8988T (cell line): ENCODE measurements around the gene F7.

ENCODE experiments used
- DNase-seq: peaks from one replicate; pipeline ENCODE4 v3.0.0; 2011

The F7 gene

DNA sequence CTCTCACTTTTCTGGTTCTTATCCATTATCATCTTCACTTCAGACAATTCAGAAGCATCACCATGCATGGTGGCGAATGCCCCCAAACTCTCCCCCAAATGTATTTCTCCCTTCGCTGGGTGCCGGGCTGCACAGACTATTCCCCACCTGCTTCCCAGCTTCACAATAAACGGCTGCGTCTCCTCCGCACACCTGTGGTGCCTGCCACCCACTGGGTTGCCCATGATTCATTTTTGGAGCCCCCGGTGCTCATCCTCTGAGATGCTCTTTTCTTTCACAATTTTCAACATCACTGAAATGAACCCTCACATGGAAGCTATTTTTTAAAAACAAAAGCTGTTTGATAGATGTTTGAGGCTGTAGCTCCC lies 14.2 kb downstream of the F7 start:
- no peak for DNase-seq

- DNase-seq: no peak
Observed at GRCh38 chr13:113120300-113121182, 14.9 kb downstream of the F7 start.

DNA sequence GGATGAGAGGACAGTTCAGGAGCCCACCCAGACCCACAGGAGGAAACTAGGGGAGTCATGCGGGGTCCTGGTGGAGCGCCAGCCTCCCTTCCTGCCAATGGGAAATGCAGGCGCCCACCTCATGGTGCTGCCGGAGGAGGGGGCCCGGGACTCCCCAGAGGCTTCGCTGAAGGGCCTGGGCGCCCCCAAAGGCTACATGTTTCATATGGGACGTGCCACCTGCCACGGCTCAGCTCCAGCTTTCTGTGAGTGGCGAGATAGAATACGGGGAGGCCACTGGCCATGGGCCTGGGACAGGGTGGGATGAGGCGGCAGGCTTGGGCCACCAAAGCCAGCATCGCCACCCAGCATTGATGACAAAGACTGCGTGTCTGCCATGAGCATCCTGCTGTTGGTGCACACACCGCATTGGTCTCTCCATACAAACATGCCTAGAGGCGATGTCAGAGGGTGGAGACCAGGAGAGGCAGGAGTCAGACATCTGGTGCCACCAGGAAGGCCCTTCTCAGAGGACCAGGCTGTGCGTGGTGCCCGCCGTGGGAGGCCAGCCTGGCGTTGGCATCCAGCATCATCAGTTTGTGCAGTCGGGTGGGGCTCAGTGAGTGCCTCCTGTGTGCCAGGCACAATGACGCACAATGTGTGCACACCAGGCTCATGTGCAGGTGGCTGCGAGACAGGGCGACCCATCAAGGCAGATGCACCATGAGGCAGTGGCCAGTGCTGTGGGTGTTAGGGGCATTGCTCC lies 15.8 kb downstream of the F7 start:
- no peak for DNase-seq

GRCh38 chr13:113121928-113122471 lies 16.4 kb downstream of the F7 start:
- no peak for DNase-seq

DNA sequence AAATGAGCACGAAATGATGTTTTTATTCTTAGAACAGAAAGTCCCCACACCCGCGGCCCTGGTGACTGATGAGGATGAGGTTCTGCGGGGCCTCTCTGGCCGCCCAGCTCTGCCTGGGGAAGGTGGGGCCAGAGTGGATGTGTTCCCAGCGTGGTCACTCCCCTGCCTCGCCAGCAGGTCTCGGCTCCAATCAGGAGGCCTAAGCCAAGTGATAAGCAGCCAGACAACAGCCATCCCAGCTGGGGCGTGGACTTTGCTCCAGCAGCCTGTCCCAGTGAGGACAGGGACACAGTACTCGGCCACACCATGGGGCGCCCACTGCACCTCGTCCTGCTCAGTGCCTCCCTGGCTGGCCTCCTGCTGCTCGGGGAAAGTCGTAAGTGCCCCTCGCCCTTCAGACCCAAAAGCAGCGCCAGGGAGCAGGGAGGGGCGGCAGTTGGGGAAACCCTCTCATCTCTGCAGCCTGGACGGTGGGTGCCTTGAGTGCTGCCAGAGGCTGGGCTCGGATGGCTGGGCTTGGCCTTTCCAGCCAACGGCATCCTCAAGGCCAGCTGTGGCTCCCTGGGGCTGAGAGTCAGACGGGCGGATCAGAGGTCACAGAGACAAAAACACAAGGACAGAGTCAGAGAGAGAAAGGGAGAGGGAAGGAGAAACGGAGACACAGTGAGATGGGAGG lies 17.1 kb downstream of the F7 start, which contains the start of gene F10:
Gene F10, plus strand, starts transcription at position 250 of the 676 bp plus-strand sequence. Its CDS starts 57 bp downstream, at position 307.
- DNase-seq: no peak

GRCh38 chr13:113123226-113124201 lies 17.9 kb downstream of the F7 start:
- DNase-seq: no peak

DNA sequence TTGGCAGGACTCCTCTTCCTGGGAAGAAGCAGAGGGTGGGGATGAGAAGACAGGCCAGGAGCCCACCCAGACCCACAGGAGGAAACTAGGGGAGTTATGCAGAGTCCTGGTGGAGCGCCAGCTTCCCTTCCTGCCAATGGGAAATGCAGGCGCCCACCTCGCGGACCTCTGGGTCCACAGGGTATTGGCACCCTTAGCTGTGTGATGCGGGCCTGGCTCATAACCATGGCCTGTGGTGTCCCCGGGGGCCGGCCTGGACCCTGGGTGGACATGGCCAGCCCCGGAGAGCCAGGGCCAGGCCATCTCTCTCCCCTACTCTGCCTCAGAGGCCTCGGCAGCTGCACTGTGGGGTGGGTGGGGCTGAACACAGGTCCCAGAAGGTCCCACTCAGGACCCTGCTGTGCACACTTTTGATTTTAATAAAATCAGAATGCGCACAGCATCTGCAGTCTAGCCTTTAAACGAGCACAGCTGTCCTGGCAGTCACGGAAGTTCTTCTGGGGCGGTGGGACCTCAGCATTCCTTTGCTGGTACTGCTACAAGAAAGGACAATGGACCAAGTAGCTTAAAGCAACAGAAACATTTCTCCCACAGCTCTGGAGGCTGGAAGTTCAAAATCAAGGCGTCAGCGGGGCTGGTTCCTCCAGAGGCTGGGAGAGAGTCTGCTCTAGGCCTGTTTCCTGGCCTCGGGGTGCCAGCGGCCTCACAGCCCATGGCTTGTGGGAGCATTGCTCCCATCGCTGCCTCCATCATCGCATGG lies 18.8 kb downstream of the F7 start:
- no peak for DNase-seq

DNA sequence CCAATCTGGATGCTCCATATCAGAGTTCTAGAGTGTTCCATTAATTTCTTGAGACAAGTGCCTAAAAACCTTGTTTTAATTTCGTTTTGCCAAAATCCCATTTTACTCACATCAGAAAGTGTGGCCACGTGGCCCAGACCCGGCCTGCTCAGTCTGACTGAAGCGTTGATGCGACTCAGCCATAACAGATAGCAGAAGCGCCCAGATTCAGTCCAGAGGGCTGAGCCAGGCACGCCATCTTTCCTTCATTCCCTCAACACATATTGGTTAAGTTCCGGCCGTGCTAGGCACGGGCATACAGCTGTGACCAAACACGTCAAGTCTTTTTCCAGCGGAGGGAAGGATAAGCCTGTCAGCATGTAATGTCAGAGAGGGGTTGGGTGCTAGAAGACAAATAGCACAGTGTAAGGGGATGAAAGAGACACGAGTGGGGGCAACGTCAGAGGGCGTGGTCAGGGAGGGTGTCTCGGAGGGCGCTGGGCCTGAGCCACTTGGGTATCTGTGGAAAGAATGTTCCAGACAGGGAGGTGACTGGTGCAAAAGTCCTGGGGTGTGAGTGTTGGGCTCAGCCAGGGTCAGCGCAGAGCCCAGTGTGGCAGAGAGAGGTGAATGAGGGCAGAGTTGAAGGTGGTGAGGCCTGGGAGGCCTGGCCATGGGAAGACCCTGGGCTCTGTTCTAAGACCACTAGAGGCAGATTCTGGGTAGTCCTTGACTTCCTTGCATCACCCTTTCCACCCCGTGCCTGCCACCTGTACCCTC lies 20.1 kb downstream of the F7 start:
- no peak for DNase-seq

GRCh38 chr13:113126265-113127150 lies 20.9 kb downstream of the F7 start:
- no peak for DNase-seq

GRCh38 chr13:113129480-113129879 lies 23.9 kb downstream of the F7 start:
- DNase-seq: no peak

DNA sequence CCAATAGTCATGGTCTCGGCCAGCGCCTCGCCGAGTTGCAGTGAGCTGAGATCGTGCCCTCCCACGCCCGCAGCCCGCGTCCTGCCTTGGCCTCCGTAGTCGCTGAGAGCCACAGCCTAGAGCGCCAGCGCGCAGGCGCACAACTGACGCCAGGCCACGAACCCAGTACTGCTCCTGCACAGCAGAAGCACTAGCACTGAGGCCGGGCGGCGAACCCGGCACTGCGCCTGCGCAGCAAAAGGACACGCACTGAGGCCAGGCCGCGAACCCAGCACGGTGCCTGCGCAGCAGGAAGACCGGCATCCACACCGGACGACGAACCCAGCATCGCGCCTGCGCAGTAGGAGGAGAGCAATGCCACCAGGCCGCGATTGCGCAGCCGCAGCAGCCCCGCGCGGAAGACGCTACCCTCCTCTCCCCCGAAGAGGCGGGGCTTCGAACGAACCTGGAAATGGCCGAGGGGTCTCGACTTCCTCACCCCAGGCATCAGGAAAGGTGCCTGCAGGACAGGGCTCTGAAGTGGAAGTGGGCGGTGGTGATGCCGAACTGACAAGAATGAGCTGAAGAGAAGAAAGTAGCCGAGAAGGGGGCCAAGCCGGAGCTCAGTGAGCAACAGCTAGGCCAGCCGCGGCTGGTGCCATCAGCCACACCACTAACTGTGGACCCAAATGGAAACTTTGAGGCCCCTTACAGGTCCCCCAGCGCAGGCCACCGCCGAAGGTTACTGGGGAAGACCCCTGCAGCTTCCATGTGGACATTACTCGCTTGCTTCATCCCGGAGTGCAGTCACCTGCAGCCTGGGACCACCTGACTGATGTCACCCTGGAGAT lies 24.5 kb downstream of the F7 start:
- DNase-seq: no peak

DNA sequence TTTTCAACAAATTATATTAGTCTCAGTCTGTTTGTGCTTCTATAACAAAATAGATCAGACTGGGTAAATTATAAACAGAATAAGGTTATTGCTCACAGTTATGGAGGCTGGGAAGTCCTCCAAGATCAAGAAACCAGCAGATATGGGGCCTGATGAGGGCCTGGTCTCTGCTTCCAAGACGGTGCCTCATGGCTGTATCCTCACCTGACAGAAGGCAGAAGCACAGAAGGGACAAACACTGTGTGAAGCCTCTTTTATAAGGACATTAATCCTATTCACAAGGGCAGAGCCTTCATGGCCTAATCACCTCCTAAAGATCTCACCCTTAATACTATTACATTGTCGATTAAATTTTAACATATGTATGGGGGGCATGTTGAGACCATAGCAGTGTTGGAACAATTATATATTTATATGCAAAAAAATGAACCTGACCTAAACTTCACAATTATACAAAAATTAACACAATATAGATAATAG lies 29.7 kb downstream of the F7 start:
- DNase-seq: no peak

GRCh38 chr13:113137691-113138298 lies 32.2 kb downstream of the F7 start:
- DNase-seq: no peak

GRCh38 chr13:113138792-113139551 lies 33.4 kb downstream of the F7 start:
- no peak for DNase-seq

DNA sequence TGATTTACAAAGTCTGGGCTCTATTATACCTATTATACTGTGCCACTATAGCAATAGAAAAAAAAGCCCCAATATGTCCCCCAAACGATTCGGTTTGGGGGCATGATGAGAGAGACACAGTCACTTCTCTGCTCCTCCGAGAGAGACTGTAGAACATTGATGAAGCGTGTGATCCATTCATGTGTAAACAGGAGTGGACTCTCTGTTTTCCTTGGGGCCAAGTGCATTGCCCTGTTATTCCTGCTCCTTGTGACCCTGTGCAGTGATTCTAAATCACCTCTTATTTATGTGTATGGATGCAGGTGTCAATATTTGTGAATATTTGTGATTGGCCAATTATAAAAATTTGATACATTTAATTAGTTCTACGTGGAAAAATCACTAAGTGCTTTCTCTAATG lies 34.0 kb downstream of the F7 start:
- DNase-seq: no peak

DNA sequence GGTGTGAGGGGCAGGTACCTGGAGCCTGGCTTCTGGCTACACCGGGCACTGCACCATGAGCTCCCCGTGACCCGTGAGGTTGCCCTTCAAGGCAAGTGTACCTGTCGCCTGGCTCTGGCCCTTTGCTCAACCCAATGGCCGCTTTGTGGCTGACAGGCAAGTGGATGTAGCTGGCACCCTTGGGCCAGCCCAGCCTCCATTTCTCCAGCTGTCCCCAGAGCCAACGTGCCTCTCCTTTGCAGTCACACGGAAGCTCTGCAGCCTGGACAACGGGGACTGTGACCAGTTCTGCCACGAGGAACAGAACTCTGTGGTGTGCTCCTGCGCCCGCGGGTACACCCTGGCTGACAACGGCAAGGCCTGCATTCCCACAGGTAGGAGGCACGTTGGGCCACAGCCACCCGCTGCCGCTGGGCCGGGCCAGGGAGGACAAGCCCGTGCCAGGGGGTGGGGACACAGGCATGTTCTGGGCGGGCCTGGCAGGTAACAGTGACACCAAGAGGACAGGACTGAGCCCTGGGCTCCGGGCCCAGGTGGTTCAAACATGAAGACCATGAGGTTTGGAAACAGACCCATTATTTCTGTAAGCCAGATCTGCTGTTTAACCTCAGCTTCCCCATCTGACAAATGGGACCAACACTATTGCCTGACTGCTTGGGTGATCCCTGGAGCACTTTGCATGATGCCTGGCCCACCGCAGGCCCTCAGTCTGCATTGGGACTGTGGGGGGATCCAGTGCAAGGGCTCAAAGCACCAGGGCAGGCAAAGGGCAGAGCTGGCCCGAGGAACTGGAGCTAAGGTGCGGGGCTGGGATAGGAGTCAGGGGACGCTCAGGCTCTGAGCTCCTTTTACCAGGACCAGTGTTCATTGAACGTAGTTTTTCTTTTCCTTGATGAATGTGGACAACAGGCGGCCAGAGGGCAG lies 35.3 kb downstream of the F7 start:
- DNase-seq: no peak
